NCI-H460 (cell line): ENCODE data around the gene SCN4B. TPM values are rescaled to one million over a fixed set of nuclear protein-coding genes. Genes with fewer than 3 reads are reported as not detected.

ENCODE experiments used
- DNase-seq: peaks from one replicate; pipeline ENCODE4 v3.0.0-alpha.2; 2016; ENCODE audit warnings: low read depth; ENCODE audit errors: extremely low read depth
- total RNA-seq: library from RNA; depleted of rRNA; stranded (reverse); fragments of >200 nt; shearing (Covaris generic); gene quantifications from 2 replicates; pipeline ENCODE4 v1.2.3, GENCODE V29; 2014

SCN4B gene
- total RNA-seq, 1 experiment from 2014 or later: not detected

DNA sequence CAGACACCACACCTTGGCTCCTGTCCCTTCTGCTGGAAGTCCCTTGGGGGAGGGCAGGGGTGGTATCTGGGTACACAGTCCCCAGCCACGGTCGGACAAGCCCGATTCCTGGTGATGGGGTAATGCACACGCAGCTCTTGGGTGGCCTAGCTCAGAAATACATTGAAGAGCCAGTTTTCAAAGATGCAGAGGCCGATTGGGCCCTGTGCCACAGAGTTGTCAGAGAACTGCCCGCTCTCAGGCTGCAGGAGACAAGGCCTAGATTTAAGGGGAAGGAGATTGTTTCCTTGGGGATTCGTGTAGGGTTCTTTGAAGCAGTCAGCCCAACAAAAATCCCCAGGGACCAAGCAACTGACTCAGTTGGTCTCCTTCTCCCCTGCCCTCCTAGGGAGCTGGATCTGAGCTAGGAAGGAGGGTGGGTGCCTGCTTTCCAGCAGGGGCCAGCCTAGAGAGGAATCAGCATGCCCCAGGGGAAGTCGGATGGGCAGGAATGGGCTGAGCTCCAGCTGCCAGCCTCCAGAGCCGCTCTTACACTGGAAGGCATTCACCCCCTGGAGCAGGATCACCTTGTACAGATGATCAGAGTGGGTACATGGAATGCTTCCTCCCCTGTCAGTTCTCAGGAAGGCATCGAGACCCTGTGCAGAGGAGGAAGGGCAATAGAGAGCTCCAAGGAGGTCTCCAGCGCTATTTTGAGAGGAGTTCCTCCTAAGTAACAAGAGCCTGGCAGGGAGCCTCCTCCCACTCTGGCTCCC, 3.3 kb upstream of the SCN4B start:
- DNase-seq: no peak

- DNase-seq: no peak
Observed at GRCh38 chr11:118154641-118155040, 2.0 kb upstream of the SCN4B start.

GRCh38 chr11:118153976-118154375, 1.4 kb upstream of the SCN4B start:
- no peak for DNase-seq

GRCh38 chr11:118153516-118153915, 893 bp upstream of the SCN4B start:
- no peak for DNase-seq

DNA sequence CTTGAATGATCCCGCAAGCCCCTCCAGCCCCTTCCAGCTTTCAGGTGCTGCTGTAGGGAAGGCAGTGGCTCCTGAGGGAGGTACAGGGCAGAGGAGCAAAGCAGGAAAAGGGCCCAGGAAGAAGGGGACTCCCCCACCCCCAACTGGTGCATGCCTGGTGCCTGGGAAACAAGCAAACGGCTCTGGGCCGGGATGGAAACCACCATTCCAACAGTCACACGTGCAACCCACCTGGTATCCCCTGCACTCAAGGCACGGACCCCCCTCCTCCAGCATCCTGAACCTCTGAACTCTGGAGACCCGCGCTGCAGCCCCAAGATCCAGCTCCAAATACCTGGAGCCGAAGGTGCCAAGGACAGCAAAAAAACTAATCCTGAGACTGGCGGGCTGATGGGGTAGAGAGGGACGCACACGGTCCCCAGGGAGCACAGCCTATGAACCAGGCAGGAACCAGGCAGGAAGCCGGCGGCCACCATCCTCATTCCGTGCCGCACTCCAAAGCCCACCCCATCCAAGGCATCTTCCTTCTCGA, 537 bp downstream of the SCN4B start:
- no peak for DNase-seq

GRCh38 chr11:118151431-118151830, 1.2 kb downstream of the SCN4B start:
- no peak for DNase-seq

- DNase-seq: no peak
Observed at GRCh38 chr11:118149493-118149892, 3.1 kb downstream of the SCN4B start.

DNA sequence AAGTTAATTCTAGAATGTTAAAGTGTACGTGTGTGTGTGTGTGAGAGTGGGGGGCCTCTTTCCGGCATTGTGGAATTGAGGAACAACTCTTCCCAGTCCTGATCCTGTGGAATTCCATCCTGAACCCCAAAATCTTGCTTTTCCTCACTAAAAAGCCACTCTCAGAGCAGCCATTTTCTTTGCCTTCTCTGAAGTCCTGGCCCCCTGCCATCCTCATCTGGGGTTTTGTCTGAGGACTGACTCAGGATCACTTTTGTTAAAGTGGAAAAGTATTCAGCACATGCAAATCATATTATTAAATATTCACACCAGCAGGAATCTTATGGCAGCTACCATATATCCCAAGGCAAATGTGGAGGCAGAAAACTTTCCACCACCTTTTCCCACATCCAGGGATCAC, 3.8 kb downstream of the SCN4B start:
- no peak for DNase-seq

DNA sequence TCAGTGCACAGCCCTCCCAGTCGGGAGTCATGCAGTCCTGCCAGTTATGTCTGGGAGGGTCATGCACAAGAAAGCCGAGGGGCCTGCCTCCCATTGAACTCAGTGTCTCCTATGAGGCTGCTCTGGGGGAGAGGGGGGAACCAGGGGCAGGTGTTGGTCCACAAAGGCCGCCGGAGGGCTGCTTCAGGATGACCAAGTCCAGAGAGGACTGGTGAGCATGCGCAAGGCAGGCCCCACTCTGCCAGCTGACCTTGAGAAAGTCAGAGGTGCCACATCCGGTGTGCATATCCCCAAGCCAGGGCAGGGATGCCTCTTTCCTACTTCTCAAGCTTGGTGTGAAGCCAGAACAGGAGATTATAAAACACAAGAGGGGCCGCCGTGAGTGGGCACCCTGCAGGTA, 4.4 kb downstream of the SCN4B start:
- no peak for DNase-seq

- no peak for DNase-seq
Observed at GRCh38 chr11:118147502-118147901, 5.1 kb downstream of the SCN4B start.

- no peak for DNase-seq
Observed at GRCh38 chr11:118146554-118146953, 6.1 kb downstream of the SCN4B start.

- peak; percentile 68 for DNase-seq
Observed at GRCh38 chr11:118145285-118146227, 7.1 kb downstream of the SCN4B start.

- no peak for DNase-seq
Observed at GRCh38 chr11:118144301-118145268, 8.0 kb downstream of the SCN4B start.

GRCh38 chr11:118143661-118144185, 8.9 kb downstream of the SCN4B start:
- DNase-seq: no peak

- DNase-seq: no peak
Observed at GRCh38 chr11:118142809-118143208, 9.8 kb downstream of the SCN4B start.

DNA sequence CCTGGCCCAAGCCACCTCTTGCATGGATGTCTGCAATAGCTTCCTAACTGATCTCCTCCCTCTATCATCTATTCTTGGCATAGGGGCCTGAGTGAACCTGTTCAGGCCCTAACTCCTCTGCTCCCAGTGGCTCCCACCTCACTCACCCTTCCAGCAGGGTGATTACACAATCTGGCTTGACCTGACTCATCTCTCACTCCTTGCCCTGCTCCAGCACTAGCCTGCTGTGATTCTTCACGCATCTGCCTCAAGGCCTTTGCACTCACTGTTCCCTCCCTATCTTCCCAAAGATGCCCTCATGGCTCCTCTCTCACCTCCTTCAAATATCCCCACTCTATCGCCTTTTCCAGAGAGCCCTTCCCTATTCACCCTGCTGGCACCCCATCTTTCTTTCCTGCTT, 10.5 kb downstream of the SCN4B start:
- no peak for DNase-seq

GRCh38 chr11:118139578-118139977, 13.0 kb downstream of the SCN4B start:
- DNase-seq: no peak

GRCh38 chr11:118138839-118139420, 13.7 kb downstream of the SCN4B start:
- no peak for DNase-seq

DNA sequence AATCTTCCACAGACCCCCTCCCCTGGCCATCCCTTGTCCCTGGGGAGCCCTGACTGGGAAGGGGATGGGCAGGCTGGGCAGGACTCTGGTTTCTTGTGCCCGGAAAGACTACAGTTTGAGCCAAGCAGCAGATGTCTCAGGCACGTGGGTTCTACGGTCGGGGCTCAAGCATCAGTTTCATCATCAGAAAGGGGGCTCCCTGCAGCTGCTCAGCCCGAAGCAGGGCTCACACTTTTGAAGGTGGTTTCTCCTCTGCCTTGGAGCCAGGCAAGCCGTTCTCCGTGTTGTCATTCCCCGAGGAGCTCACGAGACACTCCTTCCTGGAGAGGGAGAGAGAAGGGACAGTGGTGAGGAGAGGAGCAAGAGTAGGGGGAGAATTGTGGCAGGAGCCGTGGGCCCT, 15.8 kb downstream of the SCN4B start:
- DNase-seq: no peak

GRCh38 chr11:118136341-118136740, 16.3 kb downstream of the SCN4B start:
- DNase-seq: no peak
